Right atrium auricular region (tissue), 2 donors: Measurements from ENCODE around the gene SLX4IP. TPM values are rescaled to one million over a fixed set of nuclear protein-coding genes. Genes with fewer than 3 reads are reported as not detected.

Experiments
- DNase-seq: peaks from one replicate; pipeline ENCODE4 v3.0.0-alpha.2; 2019; ENCODE audit warnings: low spot score
- H3K27ac ChIP-seq, 2 donors: fragments of 200-600 bp; sonication (generic); 1 replicate in 1 of 2; 2 replicates in 1 of 2; pipeline ENCODE4 v1.5.1; 2016 to 2019
- H3K27me3 ChIP-seq, 2 donors: fragments of 200-600 bp; sonication (generic); one replicate each; pipeline versions ENCODE4 v1.5.1 to v1.6.0; 2017 to 2019
- H3K36me3 ChIP-seq: fragments of 200-600 bp; sonication (generic); one replicate; pipeline ENCODE4 v1.5.1; 2016
- H3K4me1 ChIP-seq, 2 donors: fragments of 200-600 bp; sonication (generic); one replicate each; pipeline versions ENCODE4 v1.5.1 to v1.6.0; 2017 to 2019
- H3K4me3 ChIP-seq, 2 donors: fragments of 200-600 bp; sonication (generic); 1 replicate in 1 of 2; 2 replicates in 1 of 2; pipeline ENCODE4 v1.5.1; 2017 to 2019; ENCODE audit warnings: mild to moderate bottlenecking in 1 of 2, moderate library complexity in 1 of 2
- H3K9me3 ChIP-seq, 2 donors: fragments of 200-600 bp; sonication (generic); one replicate each; pipeline ENCODE4 v1.5.1; 2019
- total RNA-seq, 2 donors: library from RNA; depleted of rRNA; stranded (reverse); fragments of >200 nt; gene quantifications; one replicate each; pipeline ENCODE4 v1.1.0, GENCODE V29; 2016
- TF ChIP-seq, protein P1 (sequence below), 2 donors: fragments of 200-600 bp; sonication (generic); IDR thresholded peaks; one replicate each; pipeline ENCODE4 v1.5.1; 2019; ENCODE audit warnings: antibody characterized with exemption in 2 of 2

SLX4IP gene
- total RNA-seq, 2 donors from 2014 or later: 1.1 to 2.0 TPM

DNA sequence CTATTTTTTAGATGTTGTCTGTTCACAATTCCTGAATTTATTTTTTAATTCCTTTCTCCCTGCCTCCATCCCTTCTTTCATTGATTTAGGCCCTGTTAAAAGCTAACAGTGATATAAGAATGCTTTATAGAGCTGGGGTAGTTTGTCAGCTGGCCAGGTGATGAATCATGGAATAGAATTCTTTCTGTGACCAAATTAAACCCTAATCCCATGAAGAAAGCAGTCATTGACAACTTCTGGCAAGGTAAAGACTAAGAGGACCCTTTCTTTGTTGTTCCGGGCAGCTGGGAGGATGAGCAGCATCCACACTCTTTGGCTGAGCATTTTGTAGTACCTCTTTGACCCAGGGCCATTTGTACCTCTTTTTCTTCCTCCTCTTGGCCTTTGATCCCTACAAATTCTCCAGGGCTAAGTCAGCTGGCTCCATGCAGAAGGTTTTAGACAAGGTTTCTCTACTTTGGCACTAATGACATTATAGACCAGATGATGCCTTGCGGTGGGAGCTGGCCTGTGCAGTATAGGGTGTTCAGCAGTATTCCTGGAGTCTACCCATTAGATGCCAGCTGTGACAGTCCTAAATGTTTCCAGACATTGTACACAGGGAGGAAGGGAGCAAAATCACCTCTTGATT is 102.9 kb downstream of the SLX4IP start:
- Histone ChIP-seq H3K4me1 (peaks cover 0 to 9% of the 10 kb centered on the region in 2 donors), H3K27me3 (no peaks in the 10 kb centered on the region), H3K9me3 (no peaks in the 10 kb centered on the region), H3K4me3 (no peak overlapping the region), H3K36me3 (no peaks in the 10 kb centered on the region), H3K27ac (no peak overlapping the region)
- DNase-seq: no peak
- TF ChIP-seq, protein P1, sequence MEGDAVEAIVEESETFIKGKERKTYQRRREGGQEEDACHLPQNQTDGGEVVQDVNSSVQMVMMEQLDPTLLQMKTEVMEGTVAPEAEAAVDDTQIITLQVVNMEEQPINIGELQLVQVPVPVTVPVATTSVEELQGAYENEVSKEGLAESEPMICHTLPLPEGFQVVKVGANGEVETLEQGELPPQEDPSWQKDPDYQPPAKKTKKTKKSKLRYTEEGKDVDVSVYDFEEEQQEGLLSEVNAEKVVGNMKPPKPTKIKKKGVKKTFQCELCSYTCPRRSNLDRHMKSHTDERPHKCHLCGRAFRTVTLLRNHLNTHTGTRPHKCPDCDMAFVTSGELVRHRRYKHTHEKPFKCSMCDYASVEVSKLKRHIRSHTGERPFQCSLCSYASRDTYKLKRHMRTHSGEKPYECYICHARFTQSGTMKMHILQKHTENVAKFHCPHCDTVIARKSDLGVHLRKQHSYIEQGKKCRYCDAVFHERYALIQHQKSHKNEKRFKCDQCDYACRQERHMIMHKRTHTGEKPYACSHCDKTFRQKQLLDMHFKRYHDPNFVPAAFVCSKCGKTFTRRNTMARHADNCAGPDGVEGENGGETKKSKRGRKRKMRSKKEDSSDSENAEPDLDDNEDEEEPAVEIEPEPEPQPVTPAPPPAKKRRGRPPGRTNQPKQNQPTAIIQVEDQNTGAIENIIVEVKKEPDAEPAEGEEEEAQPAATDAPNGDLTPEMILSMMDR (IDR thresholded peaks at IDR 0.05): no peak

DNA sequence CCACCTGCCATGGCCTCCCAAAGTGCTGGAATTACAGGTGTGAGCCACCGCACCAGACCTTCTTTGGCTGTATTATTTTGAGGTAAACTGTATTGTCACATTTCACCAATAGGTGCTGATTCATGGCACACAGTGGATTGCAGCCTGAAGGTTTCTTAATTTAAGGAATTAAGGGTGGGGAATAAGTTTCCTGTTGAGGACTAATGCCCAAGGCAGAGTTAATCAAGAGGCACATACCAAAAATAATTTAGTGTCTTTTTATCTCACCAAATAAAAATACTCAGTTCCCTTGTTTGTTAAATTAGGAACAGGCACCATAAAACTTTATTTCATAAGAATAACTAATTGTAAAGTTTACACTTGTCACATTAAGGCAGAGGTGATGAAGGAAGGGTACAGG is 103.7 kb downstream of the SLX4IP start:
- peaks cover 0 to 9% of the 10 kb centered on the region in 2 donors for H3K4me1 ChIP-seq
- no peaks in the 10 kb centered on the region for H3K36me3 ChIP-seq
- TF ChIP-seq, protein P1 (IDR thresholded peaks at IDR 0.05): no peak
- H3K27me3 ChIP-seq: no peaks in the 10 kb centered on the region
- no peak overlapping the region for H3K27ac ChIP-seq
- DNase-seq: no peak
- no peak overlapping the region for H3K4me3 ChIP-seq
- no peaks in the 10 kb centered on the region for H3K9me3 ChIP-seq

DNA sequence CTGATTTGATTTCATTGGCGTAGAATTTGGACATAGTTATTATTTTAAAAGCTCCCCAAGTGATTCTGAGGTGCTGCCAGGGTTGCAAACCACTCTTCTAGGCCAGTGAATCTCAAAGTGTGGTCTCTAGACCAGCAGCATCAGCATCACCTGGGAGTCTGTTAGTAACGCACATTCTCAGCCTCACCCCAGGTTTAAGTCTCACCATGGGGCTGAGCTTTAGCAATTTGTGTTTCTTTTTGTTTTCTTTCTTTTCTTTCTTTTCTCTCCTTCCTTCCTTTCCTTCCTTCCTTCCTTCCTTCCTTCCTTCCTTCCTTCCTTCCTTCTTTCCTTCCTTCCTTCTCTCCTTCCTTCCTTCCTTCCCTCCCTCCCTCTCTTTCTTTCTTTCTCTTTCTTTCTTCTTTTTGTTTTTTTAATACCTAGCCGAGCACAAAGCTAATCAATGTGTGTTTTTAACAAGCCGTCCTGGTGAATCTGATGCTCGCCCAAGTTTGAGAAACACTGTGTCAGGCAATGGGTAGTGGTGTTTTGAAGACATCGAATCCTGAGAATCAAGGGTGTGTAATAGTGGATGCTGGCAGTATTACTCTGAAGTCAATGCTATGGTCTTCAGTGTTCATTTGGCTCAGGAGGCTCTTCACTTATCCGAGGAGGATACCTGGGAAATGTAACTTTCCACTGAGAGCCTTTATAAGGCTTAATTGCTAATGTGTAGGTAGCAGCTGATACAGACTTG is 104.9 kb downstream of the SLX4IP start:
- no peak overlapping the region for H3K4me3 ChIP-seq
- TF ChIP-seq, protein P1 (IDR thresholded peaks at IDR 0.05): no peak
- H3K27ac ChIP-seq: no peak overlapping the region
- no peak for DNase-seq
- H3K36me3 ChIP-seq: no peaks in the 10 kb centered on the region
- no peaks in the 10 kb centered on the region for H3K27me3 ChIP-seq
- H3K4me1 ChIP-seq: peaks cover 0 to 9% of the 10 kb centered on the region in 2 donors
- H3K9me3 ChIP-seq: no peaks in the 10 kb centered on the region

DNA sequence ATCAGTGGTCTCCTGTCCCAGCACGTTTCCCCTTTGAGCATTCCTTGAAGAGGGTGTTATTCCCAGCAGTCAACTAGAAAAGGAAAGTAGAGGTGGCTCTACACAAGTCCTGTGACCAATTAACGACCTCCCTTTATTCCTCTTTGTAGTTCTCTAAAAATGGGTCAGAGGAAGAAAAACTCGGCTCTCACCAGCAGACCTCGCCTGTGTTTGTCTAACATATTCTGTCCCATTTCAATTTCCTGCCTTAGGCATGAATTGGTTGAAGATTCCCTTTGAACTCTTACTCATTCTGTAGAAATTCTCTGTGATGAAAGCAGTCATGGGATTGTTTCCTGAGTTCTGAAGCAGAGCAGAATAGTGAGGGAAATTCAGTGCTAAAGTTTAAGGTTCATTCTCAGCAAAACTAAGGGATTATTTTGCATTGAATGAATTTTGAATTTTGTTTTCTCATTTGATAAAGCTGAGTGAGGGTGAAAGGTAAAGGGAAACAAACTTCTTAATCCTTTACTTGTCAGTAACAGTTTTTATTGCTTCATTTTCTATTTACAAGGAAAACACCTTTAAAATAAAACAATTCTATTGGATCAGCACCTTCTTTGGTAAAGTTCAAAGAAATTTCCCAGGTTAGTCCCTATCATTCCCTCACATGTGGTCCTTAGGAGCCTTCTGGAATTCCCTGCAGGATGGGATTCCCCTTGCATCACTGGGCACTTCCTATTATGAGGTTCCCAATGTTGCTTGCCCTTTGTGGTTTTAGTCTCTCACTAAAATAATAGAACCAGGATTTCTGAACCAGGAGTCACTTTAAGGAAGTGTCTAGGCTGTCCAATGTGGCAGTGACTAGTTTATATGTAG is 105.8 kb downstream of the SLX4IP start:
- no peak for DNase-seq
- H3K9me3 ChIP-seq: no peaks in the 10 kb centered on the region
- H3K27ac ChIP-seq: no peak overlapping the region
- H3K27me3 ChIP-seq: no peaks in the 10 kb centered on the region
- H3K36me3 ChIP-seq: no peaks in the 10 kb centered on the region
- no peak overlapping the region for H3K4me3 ChIP-seq
- peaks cover 0 to 9% of the 10 kb centered on the region in 2 donors for H3K4me1 ChIP-seq
- TF ChIP-seq, protein P1 (IDR thresholded peaks at IDR 0.05): no peak

DNA sequence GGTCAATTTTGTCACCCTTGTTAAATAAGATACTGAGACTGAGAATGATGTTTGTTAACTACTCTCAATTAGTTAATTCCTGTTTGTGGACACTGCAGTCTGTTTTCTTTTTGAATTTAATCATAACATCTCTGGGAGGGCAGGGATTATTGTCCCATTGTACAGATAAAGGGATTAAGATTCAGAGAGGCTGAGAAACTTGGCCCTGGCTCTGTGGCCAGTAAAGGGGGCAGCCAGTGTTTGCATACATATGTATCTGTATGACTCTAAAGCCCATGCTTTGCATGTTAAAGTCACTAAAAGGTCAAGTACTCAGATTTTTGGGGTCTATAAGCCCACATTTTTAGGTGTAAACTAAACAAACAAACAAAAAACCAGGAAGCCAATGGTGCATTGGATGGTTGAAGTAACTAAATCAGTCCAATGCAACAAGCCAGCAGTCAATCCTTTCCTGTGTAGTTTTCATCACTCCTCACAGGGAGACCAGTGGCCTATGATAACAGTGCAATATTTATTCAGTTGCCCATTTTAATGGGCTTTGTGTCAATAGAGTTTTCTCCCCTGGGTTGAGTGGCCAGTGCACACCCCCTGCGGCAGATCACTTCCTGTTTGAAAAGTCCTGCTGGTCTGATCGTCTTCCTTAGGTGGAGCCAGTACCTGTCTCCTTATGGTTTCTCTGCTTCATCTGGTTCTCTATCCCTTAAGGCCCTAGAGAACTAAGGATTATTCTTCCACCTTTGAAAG is 106.7 kb downstream of the SLX4IP start:
- TF ChIP-seq, protein P1 (IDR thresholded peaks at IDR 0.05): no peak
- Histone ChIP-seq H3K4me1 (peaks cover 0 to 9% of the 10 kb centered on the region in 2 donors), H3K36me3 (no peaks in the 10 kb centered on the region), H3K27me3 (no peaks in the 10 kb centered on the region), H3K27ac (no peak overlapping the region), H3K9me3 (no peaks in the 10 kb centered on the region), H3K4me3 (no peak overlapping the region)
- DNase-seq: no peak
